Stimulated activated CD8-positive, alpha-beta memory T cell treated with anti-CD3 and anti-CD28 coated beads, Interleukin-4, amount 100 ng/mL, for 24 hours (primary cell): ENCODE results near the gene PPP6R1.
"Not testable (repeated sequence)": the region's sequence is repeated elsewhere in the genome, so short reads cannot be mapped to it uniquely, and the experiment has no call there.

ENCODE experiments used
- DNase-seq: peaks from one replicate; pipeline ENCODE4 v3.0.0-alpha.2; 2020; ENCODE audit warnings: low read depth

The PPP6R1 gene

GRCh38 chr19:55241935-55242464, 16.8 kb downstream of the PPP6R1 start:
- DNase-seq, result no peak

GRCh38 chr19:55241143-55241934, 17.5 kb downstream of the PPP6R1 start:
- no peak for DNase-seq

- no peak for DNase-seq
Observed at GRCh38 chr19:55240713-55241020, 18.1 kb downstream of the PPP6R1 start.

GRCh38 chr19:55239004-55239403, 19.8 kb downstream of the PPP6R1 start:
- no peak for DNase-seq

GRCh38 chr19:55238030-55238429, 20.8 kb downstream of the PPP6R1 start:
- DNase-seq, result no peak

- no peak for DNase-seq
Observed at GRCh38 chr19:55232986-55233385, 25.8 kb downstream of the PPP6R1 start.

- DNase-seq, result no peak
Observed at GRCh38 chr19:55232286-55232602, 26.6 kb downstream of the PPP6R1 start.

GRCh38 chr19:55231391-55232285, 27.2 kb downstream of the PPP6R1 start:
- no peak for DNase-seq

- DNase-seq, result no peak
Observed at GRCh38 chr19:55230780-55231179, 28.0 kb downstream of the PPP6R1 start.

- no peak for DNase-seq
Observed at GRCh38 chr19:55230329-55230728, 28.5 kb downstream of the PPP6R1 start.

GRCh38 chr19:55229789-55230182, 29.0 kb downstream of the PPP6R1 start:
- DNase-seq, result no peak

GRCh38 chr19:55229145-55229788, 29.6 kb downstream of the PPP6R1 start:
- DNase-seq, result no peak

- DNase-seq, result no peak
Observed at GRCh38 chr19:55228403-55229031, 30.3 kb downstream of the PPP6R1 start, which contains the start of gene TMEM86B. Gene TMEM86B (minus strand): TSS chr19:55228763. CDS start chr19:55228741, 22 bp downstream.

- no peak for DNase-seq
Observed at GRCh38 chr19:55228015-55228391, 30.8 kb downstream of the PPP6R1 start.

GRCh38 chr19:55227241-55228014, 31.4 kb downstream of the PPP6R1 start:
- DNase-seq, result no peak

- no peak for DNase-seq
Observed at GRCh38 chr19:55226788-55227187, 32.0 kb downstream of the PPP6R1 start.

- DNase-seq, result no peak
Observed at GRCh38 chr19:55226273-55226672, 32.5 kb downstream of the PPP6R1 start.

- no peak for DNase-seq
Observed at GRCh38 chr19:55225415-55225958, 33.3 kb downstream of the PPP6R1 start.

GRCh38 chr19:55224679-55225414, 34.0 kb downstream of the PPP6R1 start:
- not testable (repeated sequence) for DNase-seq

GRCh38 chr19:55224038-55224665, 34.7 kb downstream of the PPP6R1 start:
- no peak for DNase-seq
